NCI-H187 treated with DMSO at 0.1 percent for 48 hours (cell line): ENCODE data around the gene SLC9B1.
"Not testable (repeated sequence)": the region's sequence is repeated elsewhere in the genome, so short reads cannot be mapped to it uniquely, and the experiment has no call there.

ENCODE experiments used
- DNase-seq: peaks from one replicate; lab custom pipeline; 2025; lab: John Stamatoyannopoulos, UW

SLC9B1 gene

GRCh38 chr4:102877477-102878106 lies 141.9 kb downstream of the SLC9B1 start:
- DNase-seq, result not testable (repeated sequence)

GRCh38 chr4:102871772-102872171 lies 147.7 kb downstream of the SLC9B1 start:
- DNase-seq, result no peak

GRCh38 chr4:102869569-102870197 lies 149.8 kb downstream of the SLC9B1 start:
- no peak for DNase-seq

GRCh38 chr4:102868781-102869568 lies 150.5 kb downstream of the SLC9B1 start, which contains the start of gene CISD2:
CISD2 (plus strand) TSS chr4:102868992; CDS start chr4:102869085, 93 bp downstream.
- DNase-seq, result peak; percentile 36

- no peak for DNase-seq
Observed at GRCh38 chr4:102868153-102868780, 151.2 kb downstream of the SLC9B1 start.

GRCh38 chr4:102867278-102868152 lies 152.0 kb downstream of the SLC9B1 start:
- DNase-seq, result no peak

GRCh38 chr4:102865327-102865726 lies 154.2 kb downstream of the SLC9B1 start:
- not testable (repeated sequence) for DNase-seq

GRCh38 chr4:102862747-102863146 lies 156.8 kb downstream of the SLC9B1 start:
- DNase-seq, result no peak

GRCh38 chr4:102862016-102862415 lies 157.5 kb downstream of the SLC9B1 start:
- DNase-seq, result no peak

- no peak for DNase-seq
Observed at GRCh38 chr4:102860611-102861324, 158.7 kb downstream of the SLC9B1 start.

- DNase-seq, result no peak
Observed at GRCh38 chr4:102858828-102859464, 160.6 kb downstream of the SLC9B1 start.
